T1000 (cell line): ENCODE measurements around the gene PRKCZ.

Experiments
- DNase-seq: peaks from one replicate; lab custom pipeline; 2025; ENCODE audit warnings: mixed read lengths; lab: John Stamatoyannopoulos, UW

Gene PRKCZ

DNA sequence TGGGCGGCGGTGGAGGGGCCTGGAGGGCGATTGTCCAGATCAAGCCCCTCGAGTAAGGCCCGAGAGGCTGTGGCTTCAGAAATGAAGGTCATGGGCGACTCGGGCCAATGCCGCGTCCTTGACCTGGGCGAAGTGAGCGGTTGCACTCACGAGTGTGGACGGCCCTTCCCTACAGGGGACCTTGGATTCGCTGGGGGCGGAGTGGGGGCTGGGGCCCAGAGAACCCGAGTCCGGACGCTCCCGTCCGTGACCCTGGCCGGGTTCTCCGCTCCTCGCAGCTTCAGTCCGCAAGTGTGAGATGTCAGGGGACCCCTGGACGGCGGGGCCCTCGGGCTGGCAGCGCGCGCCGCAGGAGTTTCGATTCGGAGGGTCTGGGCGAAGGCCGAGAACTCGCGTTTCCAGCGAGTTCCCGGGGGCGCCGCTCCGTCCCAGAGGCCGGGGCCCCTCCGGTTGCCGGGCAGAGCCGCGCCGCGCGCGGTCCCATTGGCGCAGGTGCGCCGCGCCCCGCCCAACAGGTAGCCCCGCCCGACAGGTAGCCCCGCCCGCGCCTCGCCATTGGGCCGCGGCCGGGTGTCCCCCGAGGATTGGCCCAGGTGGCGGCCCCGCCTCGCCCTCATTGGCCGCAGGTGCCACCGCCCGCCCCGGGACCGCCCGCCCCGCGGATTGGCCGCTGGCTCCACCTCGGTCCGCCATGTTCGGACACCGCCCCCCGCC is at the start of gene PRKCZ:
PRKCZ (plus strand) TSS at position 694 of the 714 bp plus-strand sequence. CDS start 220 bp downstream, outside the sequence.
- no peak for DNase-seq

DNA sequence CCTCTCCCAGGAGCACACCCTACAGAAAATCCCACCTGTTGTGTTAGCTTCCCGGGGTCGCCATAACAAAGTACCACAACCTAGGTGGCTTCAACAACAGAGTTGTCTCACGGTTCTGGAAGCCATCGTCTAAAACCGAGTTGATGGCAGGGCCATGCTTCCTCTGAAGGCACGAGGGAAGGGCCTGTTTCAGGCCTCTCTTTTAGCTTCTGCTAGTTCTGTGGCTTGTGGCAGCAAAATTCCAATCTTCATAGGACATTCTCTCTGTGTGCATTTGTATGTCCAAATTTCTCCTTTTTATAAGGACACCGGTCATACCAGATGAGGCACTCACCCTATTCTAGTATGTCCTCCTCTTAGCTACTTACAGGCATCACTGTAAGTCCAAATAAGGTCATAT is 49.8 kb upstream of the PRKCZ start:
- no peak for DNase-seq

DNA sequence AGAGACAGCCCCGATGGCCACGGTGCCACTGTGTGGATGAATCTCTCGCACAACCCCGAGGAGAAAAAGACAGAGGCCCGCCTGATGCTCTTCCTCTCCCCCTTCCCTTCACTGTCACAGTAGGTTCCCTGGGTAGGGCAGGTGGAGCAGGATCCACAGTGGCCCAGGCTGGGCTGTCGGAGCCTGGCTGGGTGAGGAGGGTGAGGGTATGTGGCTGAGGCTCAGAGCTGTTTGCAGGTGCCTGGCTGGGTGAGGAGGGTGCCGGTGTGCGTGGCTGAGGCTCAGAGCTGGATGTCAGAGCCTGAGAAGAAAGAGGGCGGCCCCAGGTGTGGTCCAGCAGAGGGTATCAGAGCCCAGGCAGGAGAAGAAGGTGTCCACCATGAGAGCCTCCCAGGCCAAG is 49.4 kb upstream of the PRKCZ start:
- DNase-seq = no peak

DNA sequence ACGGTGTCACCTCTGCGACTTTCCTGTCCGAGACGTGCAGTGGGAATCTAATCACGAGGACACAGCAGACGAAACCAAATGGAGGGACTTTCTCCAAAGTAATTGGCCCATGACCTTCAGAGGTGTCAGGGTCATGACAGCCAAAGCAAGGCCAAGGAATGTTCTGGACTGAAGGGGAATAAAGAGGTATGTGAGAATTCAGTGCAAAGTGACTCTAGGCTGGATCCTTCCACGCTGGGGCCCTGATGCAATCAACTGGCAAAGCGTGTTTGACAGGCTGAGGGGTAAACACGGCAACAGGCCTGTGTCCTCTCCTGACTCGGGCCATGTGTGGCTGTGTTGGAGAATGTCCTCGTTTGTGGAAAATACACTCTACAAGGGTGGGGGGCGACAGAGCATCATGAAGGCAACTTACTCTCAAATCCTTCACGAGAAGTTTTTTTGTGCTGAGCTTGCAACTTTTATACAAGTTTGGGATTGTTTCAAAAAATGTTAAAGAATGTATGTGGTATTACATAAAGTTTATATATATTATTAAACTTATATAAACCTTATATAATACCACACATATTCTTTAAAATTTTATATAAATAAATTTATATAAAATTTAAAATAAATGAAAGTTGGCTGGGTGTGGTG is 48.3 kb upstream of the PRKCZ start:
- no peak for DNase-seq

DNA sequence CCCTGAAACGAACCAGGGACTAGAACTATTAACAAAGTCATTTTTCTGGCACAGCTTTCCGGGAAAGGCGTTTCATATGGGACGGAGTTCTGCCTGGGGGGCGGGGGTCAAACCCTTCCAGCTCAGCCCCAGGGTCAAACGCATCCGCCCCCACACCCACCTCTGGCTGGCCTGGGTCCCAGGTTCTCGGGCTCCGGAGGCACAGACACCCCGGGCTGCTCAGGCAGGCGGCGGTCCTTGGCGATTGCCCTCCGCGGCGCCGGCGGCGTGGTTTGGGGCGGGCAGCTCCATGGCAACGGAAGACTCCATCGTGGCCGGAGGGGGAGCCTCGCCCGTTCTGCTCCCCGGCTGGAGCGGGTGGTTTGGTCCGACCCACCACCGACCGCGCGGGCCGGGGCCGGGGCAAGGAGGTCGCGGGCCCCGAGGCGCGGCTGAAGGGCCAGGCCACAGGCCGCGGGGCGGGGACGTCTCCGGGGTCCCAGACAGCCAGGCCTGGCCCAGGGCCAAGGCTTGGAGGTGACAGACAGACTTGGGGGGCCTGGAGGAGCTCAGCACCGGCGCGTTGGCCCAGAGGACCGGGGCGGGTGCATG is 46.6 kb upstream of the PRKCZ start, which contains the start of gene CFAP74:
CFAP74 (minus strand) TSS at position 246 of the 591 bp plus-strand sequence. CDS start 12,830 bp downstream, outside the sequence.
- DNase-seq = no peak

DNA sequence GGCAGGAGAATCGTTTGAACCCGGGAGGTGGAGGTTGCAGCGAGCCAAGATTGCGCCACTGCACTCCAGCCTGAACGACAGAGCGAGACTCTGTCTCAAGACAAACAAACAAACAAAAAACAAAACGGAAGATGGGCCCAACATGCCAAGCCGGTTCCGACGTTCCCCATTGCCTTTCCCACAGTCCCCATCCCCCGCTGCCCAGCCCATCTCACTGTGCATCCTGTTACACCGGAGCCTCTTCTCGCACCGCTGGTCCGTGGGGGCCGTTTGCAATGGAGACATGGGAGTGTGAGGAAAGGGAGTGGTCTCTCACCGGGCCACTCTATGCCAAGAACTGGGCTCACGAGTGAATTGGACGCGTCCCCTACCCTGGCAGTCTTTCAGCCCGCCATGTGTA is 45.4 kb upstream of the PRKCZ start:
- no peak for DNase-seq

DNA sequence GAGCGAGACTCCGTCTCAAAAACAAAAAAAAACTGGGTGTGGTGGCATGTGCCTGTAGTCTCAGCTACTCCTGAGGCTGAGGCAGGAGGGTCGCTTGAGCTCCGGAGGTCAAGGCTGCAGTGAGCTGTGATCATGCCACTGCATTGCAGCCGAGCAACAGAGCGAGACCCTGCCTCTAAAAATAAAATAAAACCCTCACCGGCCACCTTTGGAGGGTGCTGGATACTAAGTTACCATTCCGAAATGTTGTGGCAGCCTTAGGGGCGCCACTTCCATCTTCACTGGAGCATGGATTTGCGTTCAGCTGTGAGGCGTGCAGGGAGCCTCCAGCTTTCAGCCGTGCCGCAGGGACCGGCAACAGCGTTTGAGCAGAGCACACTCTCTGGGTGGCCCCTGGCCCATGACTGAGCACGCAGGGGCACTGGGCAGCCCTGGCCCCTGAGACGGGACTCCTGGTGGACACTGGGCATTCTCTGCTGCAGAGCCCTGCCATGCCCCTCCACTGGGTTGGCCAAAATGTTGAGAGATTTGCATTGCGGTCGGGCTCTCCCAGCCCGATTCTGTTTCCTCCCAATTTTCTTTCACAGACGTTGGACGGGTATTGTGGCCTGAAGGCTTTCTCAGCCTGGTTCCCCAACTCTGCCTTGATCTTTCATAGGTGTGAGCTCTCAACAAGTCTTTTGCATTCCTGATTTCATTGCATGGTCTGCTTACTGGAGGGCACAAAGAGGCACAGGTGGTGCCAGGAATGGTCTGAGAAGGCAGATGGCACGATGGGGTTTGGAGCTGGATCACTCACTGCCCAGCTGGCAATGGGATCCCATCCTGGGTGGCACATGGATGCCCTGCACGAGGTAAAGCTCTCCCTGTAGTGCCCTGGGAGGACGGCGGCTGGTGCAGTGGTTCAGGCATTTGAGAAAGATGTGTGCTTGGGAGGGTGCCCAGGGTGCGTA is 40.8 kb upstream of the PRKCZ start:
- no peak for DNase-seq

DNA sequence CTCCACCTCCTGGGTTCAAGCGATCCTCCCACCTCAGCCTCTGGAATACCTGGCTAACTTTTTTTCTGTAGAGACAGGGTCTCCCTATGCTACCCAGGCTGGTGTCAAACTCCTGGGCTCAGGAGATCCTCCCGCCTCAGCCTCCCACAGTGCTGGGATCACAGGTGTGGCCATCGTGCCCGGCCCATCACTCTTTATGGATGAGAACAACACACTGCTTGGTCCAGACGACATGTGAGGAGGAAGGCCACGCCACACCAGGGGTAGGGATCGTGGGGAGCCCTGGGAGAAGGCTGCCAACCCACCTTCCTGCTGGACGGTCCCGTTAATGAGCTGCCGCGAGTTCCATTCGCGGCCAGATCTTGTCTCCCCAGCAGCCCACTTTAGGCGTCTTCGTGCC is 36.0 kb upstream of the PRKCZ start:
- DNase-seq = no peak

DNA sequence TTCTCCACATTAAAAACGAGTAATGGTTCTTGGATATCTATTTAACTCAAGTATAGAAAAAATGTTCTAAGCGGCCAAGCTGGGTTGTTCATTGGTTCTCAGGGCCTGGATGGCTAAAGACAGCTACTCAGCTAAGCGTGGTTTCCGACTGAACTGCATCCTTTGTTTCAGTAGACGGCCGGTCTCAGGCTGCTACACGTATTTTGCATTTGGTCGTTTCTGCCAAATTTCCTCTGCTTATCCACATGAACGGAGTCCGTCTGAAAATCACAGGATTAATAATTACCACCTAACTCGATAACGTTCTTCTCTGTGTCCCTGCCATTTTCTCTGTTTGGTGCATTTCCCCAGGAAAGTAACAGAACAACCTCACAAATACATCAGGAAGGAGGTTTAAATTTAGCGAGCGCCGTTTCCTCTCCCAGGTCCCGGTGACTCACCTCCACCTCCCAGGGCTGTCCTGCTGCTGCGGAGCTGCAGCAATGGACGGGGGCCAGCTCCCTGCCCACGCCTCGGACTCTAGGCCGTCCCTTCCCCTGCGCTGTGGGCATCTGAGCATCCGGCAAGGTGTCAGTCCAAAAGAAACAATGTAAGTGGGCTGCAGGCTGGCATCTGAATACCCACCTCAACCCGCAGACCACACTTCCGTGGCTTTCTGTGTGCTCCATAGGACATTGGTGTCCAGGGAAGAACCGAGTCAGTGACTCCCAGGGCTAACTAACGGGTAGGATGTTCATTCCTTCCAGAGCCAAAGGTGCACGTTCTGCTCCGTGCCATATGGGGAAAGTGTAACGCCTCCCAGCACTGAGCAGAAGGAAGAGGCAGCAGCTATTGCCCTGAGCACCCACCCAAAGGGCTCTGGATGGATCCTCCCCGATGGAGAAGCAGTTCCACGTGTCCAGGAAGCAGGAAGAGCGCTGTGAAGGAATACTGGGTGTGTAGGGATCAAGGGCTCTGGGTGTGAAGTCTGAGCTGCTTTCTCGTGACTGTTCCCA is 35.2 kb upstream of the PRKCZ start:
- DNase-seq = no peak

DNA sequence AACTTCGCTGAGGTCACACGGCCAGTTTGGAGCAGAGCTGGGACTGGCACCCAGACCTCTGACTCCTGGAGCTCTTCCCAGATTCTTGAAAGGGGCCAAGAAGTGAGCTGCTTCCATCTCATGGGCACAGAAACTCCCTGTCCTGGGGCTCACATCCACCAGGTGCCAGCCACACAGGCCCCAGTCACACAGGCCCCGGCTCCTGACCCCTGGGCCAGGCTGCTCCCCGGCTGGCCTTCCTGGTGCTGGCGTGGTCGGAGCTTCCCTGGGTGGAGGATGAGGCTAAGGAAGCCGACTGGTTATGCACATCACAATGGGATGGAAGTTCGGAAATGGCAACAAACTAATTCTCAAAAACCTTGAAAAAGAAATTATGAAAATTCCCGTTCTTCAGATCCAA is 34.1 kb upstream of the PRKCZ start:
- no peak for DNase-seq

DNA sequence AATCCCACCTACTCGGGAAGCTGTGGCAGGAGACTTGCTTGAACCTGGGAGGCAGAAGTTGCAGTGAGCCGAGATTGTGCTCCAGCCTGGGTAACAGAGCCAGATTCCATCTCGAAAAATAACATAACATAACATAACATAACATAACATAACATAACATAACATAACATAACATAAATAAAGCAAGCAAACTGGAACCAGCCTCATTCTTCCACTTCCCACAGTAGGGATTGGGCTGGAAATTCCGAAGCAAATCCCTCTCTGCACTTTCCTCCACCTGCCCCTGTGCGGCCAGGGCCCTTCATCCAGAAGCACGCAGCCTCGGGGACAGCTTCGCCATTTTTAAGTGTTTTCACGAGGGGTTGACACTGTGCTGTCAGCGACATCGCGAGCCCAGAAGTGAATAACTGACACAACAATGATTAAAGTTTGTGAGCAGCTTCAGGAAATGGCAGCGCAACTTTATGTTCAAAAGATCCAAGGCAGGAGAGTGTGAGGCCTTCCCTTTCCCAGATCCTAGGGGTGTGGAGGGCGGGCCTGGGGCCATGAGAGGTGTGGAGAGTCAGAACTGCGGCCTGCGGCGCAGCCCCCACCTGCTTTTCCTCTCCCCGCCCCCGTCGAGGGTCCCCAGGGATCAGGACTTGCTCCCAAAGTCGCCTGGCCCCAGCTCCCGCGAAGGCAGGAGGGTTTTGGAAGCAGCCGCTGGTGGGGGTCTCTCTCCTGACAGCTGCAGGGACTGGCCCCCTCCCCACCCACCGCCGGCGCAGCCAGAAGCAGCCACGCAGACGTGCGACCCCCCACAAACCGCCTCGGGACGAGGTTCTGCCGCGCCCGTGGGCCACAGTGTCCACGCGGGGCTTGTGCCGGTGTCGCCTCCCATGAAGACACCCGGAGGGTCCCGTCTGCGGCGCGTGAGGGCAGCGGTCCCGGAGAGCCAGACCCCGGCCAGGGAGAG is 31.7 kb upstream of the PRKCZ start:
- DNase-seq = no peak

DNA sequence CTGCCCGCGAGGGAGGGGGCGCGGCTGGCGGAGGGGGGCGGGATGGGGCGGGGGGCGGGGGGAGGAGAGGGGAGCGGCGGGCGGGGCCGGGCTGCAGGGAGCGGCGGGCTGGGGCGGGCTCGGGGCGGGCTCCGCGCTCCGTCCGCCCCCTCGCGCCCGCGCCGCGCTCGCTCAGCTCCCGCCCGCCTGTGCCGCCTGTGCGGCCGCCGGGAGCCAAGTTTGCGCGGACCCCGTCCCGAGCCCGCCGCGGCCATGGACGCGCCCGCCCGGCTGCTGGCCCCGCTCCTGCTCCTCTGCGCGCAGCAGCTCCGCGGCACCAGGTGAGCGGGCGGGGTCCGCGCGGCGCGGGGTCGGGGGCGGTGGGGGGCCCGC is 31.1 kb upstream of the PRKCZ start, which contains the start of gene GABRD:
GABRD (plus strand) TSS at position 174 of the 372 bp plus-strand sequence; CDS start at position 253, 79 bp downstream.
- DNase-seq = no peak

DNA sequence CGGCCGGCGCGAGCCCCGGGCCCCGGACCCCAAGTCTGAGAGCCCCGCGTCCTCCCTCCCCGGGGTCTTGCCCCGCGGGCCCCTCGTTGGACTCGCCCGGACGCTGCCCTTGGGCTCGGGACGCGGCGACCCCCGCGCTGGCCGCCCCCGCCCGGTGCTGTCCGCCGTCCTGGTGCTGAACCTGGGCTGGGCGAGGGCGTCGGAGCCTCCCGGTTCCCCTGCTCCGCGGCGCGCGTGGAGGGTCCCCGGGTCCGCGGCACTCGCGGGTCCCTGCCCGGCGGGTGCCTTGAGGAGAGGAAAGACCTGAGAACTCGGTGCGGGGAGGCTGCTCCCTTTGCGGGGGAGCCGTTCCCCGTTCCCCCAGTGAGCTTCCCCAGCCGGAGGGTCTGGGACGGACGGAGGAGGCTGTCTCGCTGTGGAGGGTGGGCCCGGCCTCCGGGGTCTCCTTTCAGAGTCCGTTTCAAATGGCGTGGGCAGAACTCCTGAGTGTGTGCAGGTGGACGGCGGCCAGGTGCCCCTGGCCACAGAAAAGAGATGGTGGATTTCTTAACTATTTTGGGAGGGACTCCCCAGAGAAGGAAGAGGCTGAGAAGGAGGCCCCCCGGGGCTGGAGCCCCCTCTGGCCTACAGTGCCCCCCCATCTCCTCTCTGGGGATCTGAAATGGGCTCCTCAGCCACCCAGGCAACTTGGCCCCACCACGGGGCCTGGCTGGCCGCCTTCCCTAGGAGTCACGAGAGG is 30.5 kb upstream of the PRKCZ start:
- DNase-seq = no peak

DNA sequence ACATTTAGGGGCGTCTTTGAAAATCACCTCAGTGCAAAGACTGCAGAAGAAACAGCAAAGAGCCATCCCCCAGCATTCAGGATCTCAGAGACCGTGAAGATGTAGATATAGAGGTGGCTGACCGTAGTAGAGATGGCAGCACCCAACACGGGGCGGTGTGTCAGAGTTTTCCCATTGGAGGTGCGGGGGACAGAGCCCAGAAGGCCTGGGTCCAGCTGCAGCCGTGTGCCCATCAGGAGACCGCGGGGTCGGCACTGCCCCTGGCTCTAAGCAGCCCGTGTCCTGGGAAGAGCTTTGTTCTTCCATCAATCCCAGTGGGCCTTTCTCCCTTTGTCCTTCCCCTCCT is 29.9 kb upstream of the PRKCZ start:
- DNase-seq = no peak

DNA sequence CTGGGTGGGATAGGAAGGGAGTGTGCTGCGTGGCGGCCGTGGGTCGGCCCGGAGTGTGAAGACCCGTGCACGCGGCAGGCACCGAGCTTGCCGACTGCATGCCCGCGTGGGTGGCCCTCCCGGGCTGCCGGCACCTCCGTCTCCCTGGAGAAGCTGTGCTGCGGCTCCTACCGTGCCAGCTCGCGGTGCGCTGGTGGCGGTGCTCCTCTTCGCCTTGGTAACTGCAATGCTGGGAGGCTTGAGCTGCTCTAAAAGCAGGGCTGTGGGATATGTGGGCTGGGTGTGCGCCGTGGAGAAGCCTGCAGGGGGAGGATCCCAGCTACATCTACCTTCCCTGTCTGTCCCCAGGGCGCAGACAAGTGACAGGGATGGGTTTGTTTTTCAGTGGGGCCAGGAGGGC is 28.7 kb upstream of the PRKCZ start:
- DNase-seq = no peak

DNA sequence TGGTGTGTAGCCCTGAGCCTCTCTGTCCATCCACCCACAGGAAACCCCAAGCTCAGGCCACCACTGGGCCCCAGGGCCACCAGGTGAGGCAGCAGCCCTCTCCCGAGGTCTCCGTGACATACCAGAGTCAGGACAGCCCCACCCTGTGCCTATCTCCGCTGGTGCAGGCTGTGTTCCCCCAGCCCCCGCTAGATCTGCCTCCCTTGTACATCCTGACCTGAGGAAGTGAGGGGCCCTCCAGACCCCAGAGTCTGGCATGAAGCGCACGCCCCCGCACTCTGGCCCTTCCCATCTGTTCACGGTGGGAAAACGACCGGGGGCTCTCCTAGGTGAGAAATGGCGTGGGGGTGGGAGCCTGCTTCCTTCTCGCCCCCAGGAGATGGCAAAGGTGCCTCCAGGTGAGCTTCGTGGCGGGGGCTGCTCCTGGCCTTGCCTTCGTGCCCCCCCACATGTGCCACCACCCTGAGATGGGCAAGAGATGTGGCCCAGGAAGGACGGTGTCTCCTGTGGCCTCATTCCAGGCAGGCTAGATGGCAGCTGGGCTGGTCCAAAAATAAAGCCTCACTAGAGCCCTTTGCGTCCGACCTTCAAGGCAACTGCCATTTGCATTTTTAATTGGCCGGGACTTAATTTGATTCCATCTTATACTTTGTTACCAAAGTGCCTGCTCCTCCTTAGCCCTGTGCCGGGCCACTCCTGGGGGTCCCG is 28.0 kb upstream of the PRKCZ start:
- no peak for DNase-seq

DNA sequence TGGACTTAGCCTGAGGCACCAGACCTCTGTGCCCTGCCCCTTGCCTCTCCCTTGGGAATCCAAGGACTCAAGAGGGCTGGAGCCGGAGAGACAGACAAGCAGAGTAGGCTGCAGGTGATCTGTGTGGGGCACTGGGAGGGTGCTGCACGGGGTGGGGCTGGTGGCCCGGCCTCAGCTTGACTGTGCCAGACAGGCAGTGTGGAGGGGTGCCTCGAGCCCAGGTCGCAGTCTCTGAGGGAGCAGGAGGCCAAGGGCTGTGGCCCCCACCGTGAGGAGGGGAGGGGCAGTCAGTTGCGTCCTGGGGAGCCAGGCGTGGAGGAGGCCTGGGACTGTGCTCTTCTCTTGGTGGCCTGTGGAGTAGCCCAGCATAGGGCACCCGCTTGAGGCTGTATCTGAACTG is 27.0 kb upstream of the PRKCZ start:
- DNase-seq = no peak

DNA sequence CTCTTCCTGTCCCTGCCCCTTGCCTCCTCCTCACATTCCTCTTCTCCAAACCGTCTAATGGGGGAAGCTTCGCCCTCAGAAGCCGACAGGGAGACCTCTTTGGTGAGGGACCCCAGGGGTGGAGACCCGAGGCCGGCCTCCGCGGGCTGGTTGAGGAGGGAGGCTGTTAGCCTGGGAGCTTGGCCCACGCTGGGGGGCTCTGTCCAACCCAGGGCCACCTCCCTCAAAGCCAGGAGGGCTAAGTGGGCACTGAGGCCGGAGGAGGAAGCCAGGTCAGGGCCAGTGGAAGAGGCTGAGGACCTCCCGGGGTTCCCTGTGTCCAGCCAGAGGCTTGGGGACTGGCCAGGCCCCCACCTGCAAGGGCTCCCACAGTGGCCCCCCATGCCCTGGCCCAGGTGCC is 25.8 kb upstream of the PRKCZ start:
- no peak for DNase-seq
